ENCODE measurements around the gene ECEL1.

Gene ECEL1

GRCh38 chr2:232525791-232526371, 38.2 kb upstream of the ECEL1 start, which contains the start of gene CHRND:
TSS of gene CHRND (plus strand) at chr2:232526160. CDS start at chr2:232526216, 56 bp downstream.
- DNase-seq (ENCODE audit: low spot score in 2 of 2) (no peak), ATAC-seq (ENCODE audit: low read depth) (no peak)
- H3K4me1 Mint-ChIP-seq: peaks cover 8% of the 10 kb centered on the region
- H3K27me3 Mint-ChIP-seq: peaks cover 40% of the 10 kb centered on the region
- H3K27ac Mint-ChIP-seq: no peak within 1 kb of the TSS
- no peak within 1 kb of the TSS for H3K4me3 Mint-ChIP-seq
- H3K36me3 Mint-ChIP-seq: no peaks in the 10 kb centered on the region
- no peaks in the 10 kb centered on the region for H3K9me3 Mint-ChIP-seq

GRCh38 chr2:232525199-232525598, 37.6 kb upstream of the ECEL1 start:
- no peak for DNase-seq (ENCODE audit: low spot score in 2 of 2)
- peaks cover 40% of the 10 kb centered on the region for H3K27me3 Mint-ChIP-seq

GRCh38 chr2:232524771-232525170, 37.1 kb upstream of the ECEL1 start:
- DNase-seq (ENCODE audit: low spot score in 2 of 2): no peak
- no peak for ATAC-seq (ENCODE audit: low read depth)
- Mint-ChIP-seq H3K36me3 (no peaks in the 10 kb centered on the region), H3K9me3 (no peaks in the 10 kb centered on the region), H3K4me3 (peak overlapping the region; percentile 29), H3K27me3 (peaks cover 39% of the 10 kb centered on the region), H3K27ac (no peak overlapping the region), H3K4me1 (peaks cover 8% of the 10 kb centered on the region)

More at GRCh38 chr2:232525199-232525598, 37.6 kb upstream of the ECEL1 start:
- Mint-ChIP-seq H3K4me3 (no peak overlapping the region), H3K4me1 (peaks cover 8% of the 10 kb centered on the region), H3K9me3 (no peaks in the 10 kb centered on the region), H3K36me3 (no peaks in the 10 kb centered on the region), H3K27ac (no peak overlapping the region)
- no peak for ATAC-seq (ENCODE audit: low read depth)

- ATAC-seq (ENCODE audit: low read depth): peak; percentile 18
- peak in 1 of 2 donors; percentile 31 for DNase-seq (ENCODE audit: low spot score in 2 of 2)
- Mint-ChIP-seq H3K4me1 (peaks cover 8% of the 10 kb centered on the region), H3K36me3 (no peaks in the 10 kb centered on the region), H3K4me3 (peak overlapping the region; percentile 50), H3K27me3 (peaks cover 44% of the 10 kb centered on the region), H3K27ac (no peak overlapping the region), H3K9me3 (no peaks in the 10 kb centered on the region)
These were observed 36.3 kb upstream of the ECEL1 start for GRCh38 chr2:232523682-232524597.

- Mint-ChIP-seq H3K4me1 (peaks cover 8% of the 10 kb centered on the region), H3K27me3 (peaks cover 40% of the 10 kb centered on the region), H3K36me3 (no peaks in the 10 kb centered on the region), H3K4me3 (peak overlapping the region; percentile 50), H3K27ac (no peak overlapping the region), H3K9me3 (no peaks in the 10 kb centered on the region)
- DNase-seq (ENCODE audit: low spot score in 2 of 2) (no peak), ATAC-seq (ENCODE audit: low read depth) (no peak)
These were observed 35.7 kb upstream of the ECEL1 start for GRCh38 chr2:232523402-232523681.

GRCh38 chr2:232522623-232523401, 35.2 kb upstream of the ECEL1 start:
- Mint-ChIP-seq H3K4me3 (peak overlapping the region; percentile 50), H3K27me3 (peaks cover 35% of the 10 kb centered on the region), H3K9me3 (no peaks in the 10 kb centered on the region), H3K36me3 (no peaks in the 10 kb centered on the region), H3K4me1 (peaks cover 8% of the 10 kb centered on the region), H3K27ac (no peak overlapping the region)
- ATAC-seq (ENCODE audit: low read depth) (peak; percentile 22), DNase-seq (ENCODE audit: low spot score in 2 of 2) (peak in 1 of 2 donors; percentile 27)

GRCh38 chr2:232521959-232522622, 34.5 kb upstream of the ECEL1 start:
- no peaks in the 10 kb centered on the region for H3K36me3 Mint-ChIP-seq
- peak overlapping the region; percentile 43 for H3K4me3 Mint-ChIP-seq
- DNase-seq (ENCODE audit: low spot score in 2 of 2) (peak; percentile 74 to 88), ATAC-seq (ENCODE audit: low read depth) (peak; percentile 79)
- H3K27ac Mint-ChIP-seq: no peak overlapping the region
- no peaks in the 10 kb centered on the region for H3K9me3 Mint-ChIP-seq
- peaks cover 8% of the 10 kb centered on the region for H3K4me1 Mint-ChIP-seq
- H3K27me3 Mint-ChIP-seq: peaks cover 32% of the 10 kb centered on the region

- no peak overlapping the region for H3K4me3 Mint-ChIP-seq
- no peak overlapping the region for H3K27ac Mint-ChIP-seq
- H3K4me1 Mint-ChIP-seq: peaks cover 8% of the 10 kb centered on the region
- ATAC-seq (ENCODE audit: low read depth) (no peak), DNase-seq (ENCODE audit: low spot score in 2 of 2) (no peak)
- H3K36me3 Mint-ChIP-seq: no peaks in the 10 kb centered on the region
- H3K27me3 Mint-ChIP-seq: peaks cover 28% of the 10 kb centered on the region
- H3K9me3 Mint-ChIP-seq: no peaks in the 10 kb centered on the region
These were observed 33.5 kb upstream of the ECEL1 start for GRCh38 chr2:232521098-232521497.

- Mint-ChIP-seq H3K9me3 (no peaks in the 10 kb centered on the region), H3K27me3 (peaks cover 28% of the 10 kb centered on the region), H3K4me1 (peaks cover 8% of the 10 kb centered on the region), H3K4me3 (no peak overlapping the region), H3K27ac (no peak overlapping the region), H3K36me3 (no peaks in the 10 kb centered on the region)
- ATAC-seq (ENCODE audit: low read depth) (no peak), DNase-seq (ENCODE audit: low spot score in 2 of 2) (no peak)
These were observed 32.9 kb upstream of the ECEL1 start for GRCh38 chr2:232520489-232520888.

GRCh38 chr2:232519581-232520438, 32.2 kb upstream of the ECEL1 start, which contains the start of gene PRSS56:
TSS of gene PRSS56 (plus strand) at chr2:232520388. CDS start at chr2:232520599, 211 bp downstream.
- DNase-seq (ENCODE audit: low spot score in 2 of 2) (no peak), ATAC-seq (ENCODE audit: low read depth) (no peak)
- Mint-ChIP-seq H3K27ac (no peak within 1 kb of the TSS), H3K27me3 (peaks cover 28% of the 10 kb centered on the region), H3K9me3 (no peaks in the 10 kb centered on the region), H3K4me1 (peaks cover 8% of the 10 kb centered on the region), H3K36me3 (no peaks in the 10 kb centered on the region), H3K4me3 (no peak within 1 kb of the TSS)

GRCh38 chr2:232518844-232519243, 31.2 kb upstream of the ECEL1 start:
- DNase-seq (ENCODE audit: low spot score in 2 of 2): no peak
- peaks cover 3% of the 10 kb centered on the region for H3K4me1 Mint-ChIP-seq
- no peak for ATAC-seq (ENCODE audit: low read depth)

GRCh38 chr2:232516551-232516950, 28.9 kb upstream of the ECEL1 start:
- DNase-seq (ENCODE audit: low spot score in 2 of 2): no peak
- Mint-ChIP-seq H3K4me1 (peaks cover 2% of the 10 kb centered on the region), H3K27me3 (peaks cover 23% of the 10 kb centered on the region), H3K36me3 (no peaks in the 10 kb centered on the region), H3K4me3 (no peak overlapping the region), H3K27ac (no peak overlapping the region), H3K9me3 (no peaks in the 10 kb centered on the region)
- ATAC-seq (ENCODE audit: low read depth): no peak

More at GRCh38 chr2:232518844-232519243, 31.2 kb upstream of the ECEL1 start:
- Mint-ChIP-seq H3K9me3 (no peaks in the 10 kb centered on the region), H3K27ac (no peak overlapping the region), H3K36me3 (no peaks in the 10 kb centered on the region), H3K27me3 (peaks cover 21% of the 10 kb centered on the region), H3K4me3 (no peak overlapping the region)

- no peaks in the 10 kb centered on the region for H3K36me3 Mint-ChIP-seq
- ATAC-seq (ENCODE audit: low read depth) (no peak), DNase-seq (ENCODE audit: low spot score in 2 of 2) (no peak)
- no peaks in the 10 kb centered on the region for H3K9me3 Mint-ChIP-seq
- no peak overlapping the region for H3K27ac Mint-ChIP-seq
- H3K4me3 Mint-ChIP-seq: no peak overlapping the region
- H3K27me3 Mint-ChIP-seq: peaks cover 19% of the 10 kb centered on the region
- H3K4me1 Mint-ChIP-seq: no peaks in the 10 kb centered on the region
These were observed 28.0 kb upstream of the ECEL1 start for GRCh38 chr2:232515639-232516038.
